HepG2 (cell line): ENCODE measurements around the gene MGAT4C.

Experiments
- CTCF ChIP-seq: sonication (generic); formaldehyde crosslinking; IDR thresholded peaks from 2 replicates; pipeline ENCODE4 v1.5.0; 2020; ENCODE audit warnings: mild to moderate bottlenecking, missing genetic modification reagents, moderate library complexity
- EED ChIP-seq: sonication (generic); formaldehyde crosslinking; IDR thresholded peaks from 2 replicates; pipeline ENCODE4 v1.5.0; 2020; ENCODE audit warnings: mild to moderate bottlenecking, missing genetic modification reagents
- JUND ChIP-seq: sonication (generic); formaldehyde crosslinking; IDR thresholded peaks from 2 replicates; pipeline ENCODE4 v1.8.0; 2022; ENCODE audit warnings: mild to moderate bottlenecking, missing genetic modification reagents
- POLR2A ChIP-seq, 2 experiments: IDR thresholded peaks; 2 replicates each; pipeline ENCODE4 v1.6.1; 2011; ENCODE audit warnings: low read depth in 2 of 2, low read length in 2 of 2, mild to moderate bottlenecking in 1 of 2, moderate library complexity in 1 of 2; ENCODE audit not compliant: insufficient read depth in 1 of 2
- POLR2AphosphoS5 ChIP-seq: IDR thresholded peaks from 2 replicates; pipeline ENCODE4 v1.6.1; 2012; ENCODE audit warnings: low read depth, low read length
- PPARG ChIP-seq: conservative IDR thresholded peaks from 2 replicates; pipeline ENCODE4 v1.6.1; 2016; ENCODE audit warnings: missing biosample characterization, missing genetic modification reagents
- SRSF9 ChIP-seq: fragments of 200-400 bp; formaldehyde crosslinking; IDR thresholded peaks from 2 replicates; pipeline ENCODE4 v1.6.1; 2018; ENCODE audit warnings: borderline replicate concordance, mild to moderate bottlenecking, low read depth, low read length; ENCODE audit not compliant: insufficient read depth, poor library complexity, severe bottlenecking
- TBL1XR1 ChIP-seq: fragments of 150-350 bp; IDR thresholded peaks from 2 replicates; pipeline ENCODE4 v1.6.1; 2014; ENCODE audit warnings: borderline replicate concordance, low read length; ENCODE audit not compliant: partially characterized antibody
- YEATS2 ChIP-seq: sonication (generic); formaldehyde crosslinking; IDR thresholded peaks from 2 replicates; pipeline ENCODE4 v1.4.0; 2020; ENCODE audit warnings: missing genetic modification reagents, borderline replicate concordance
- YY1 ChIP-seq: IDR thresholded peaks from 2 replicates; pipeline ENCODE4 v1.6.1; 2011; ENCODE audit warnings: low read length, low read depth, moderate library complexity, mild to moderate bottlenecking; ENCODE audit not compliant: insufficient read depth, insufficient replicate concordance
- ZNF382 ChIP-seq: sonication (generic); formaldehyde crosslinking; IDR thresholded peaks from 2 replicates; pipeline ENCODE4 v1.5.0; 2020; ENCODE audit warnings: missing genetic modification reagents, mild to moderate bottlenecking, borderline replicate concordance
- ZNF589 ChIP-seq: sonication (generic); formaldehyde crosslinking; conservative IDR thresholded peaks from 2 replicates; pipeline ENCODE4 v1.8.0; 2022; ENCODE audit warnings: mild to moderate bottlenecking, moderate library complexity, missing genetic modification reagents
- ZNF660 ChIP-seq: sonication (generic); formaldehyde crosslinking; IDR thresholded peaks from 2 replicates; pipeline ENCODE4 v1.5.1; 2020; ENCODE audit warnings: mild to moderate bottlenecking, low read depth, missing genetic modification reagents, borderline replicate concordance
- TF ChIP-seq, protein P1 (sequence below): sonication (generic); formaldehyde crosslinking; conservative IDR thresholded peaks from 2 replicates; pipeline ENCODE4 v1.4.0; 2020; ENCODE audit warnings: missing genetic modification reagents

DNA sequence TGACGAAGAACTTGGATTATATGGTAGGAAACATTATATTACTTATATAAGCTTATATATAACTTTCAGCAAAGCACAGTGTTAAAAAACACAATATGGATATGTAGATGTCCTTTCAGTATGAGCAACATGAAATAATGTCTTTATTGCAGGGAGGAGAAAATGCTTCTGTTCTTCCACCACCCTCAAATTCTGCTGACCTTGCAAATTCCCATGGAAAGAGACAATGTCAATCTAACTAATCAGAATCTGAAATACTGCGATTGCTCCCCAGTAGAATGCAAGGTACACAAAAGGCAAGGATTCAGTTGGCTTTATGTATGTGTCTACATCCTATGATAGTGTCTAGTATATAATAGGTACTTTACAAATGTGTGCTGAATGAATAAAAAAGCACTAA, 26.4 kb downstream of the MGAT4C start:
- TF ChIP-seq JUND = no peak
- TF ChIP-seq ZNF660 (CRISPR knock-in tag) = no peak
- no peak for TF ChIP-seq ZNF589 (CRISPR knock-in tag)
- no peak for TF ChIP-seq SRSF9
- TF ChIP-seq PPARG (CRISPR knock-in tag) = no peak
- no peak for TF ChIP-seq TBL1XR1
- TF ChIP-seq POLR2A (IDR thresholded peaks at IDR 0.05; ENCODE audit: insufficient read depth in 1 of 2, low read depth in 2 of 2, low read length in 2 of 2) = no peak
- no peak for TF ChIP-seq POLR2AphosphoS5
- no peak for TF ChIP-seq CTCF (CRISPR knock-in tag)
- no peak for TF ChIP-seq YEATS2 (CRISPR knock-in tag)
- TF ChIP-seq YY1 = no peak
- TF ChIP-seq EED (CRISPR knock-in tag) = no peak
- TF ChIP-seq ZNF382 (CRISPR knock-in tag) = no peak
- TF ChIP-seq, protein P1, sequence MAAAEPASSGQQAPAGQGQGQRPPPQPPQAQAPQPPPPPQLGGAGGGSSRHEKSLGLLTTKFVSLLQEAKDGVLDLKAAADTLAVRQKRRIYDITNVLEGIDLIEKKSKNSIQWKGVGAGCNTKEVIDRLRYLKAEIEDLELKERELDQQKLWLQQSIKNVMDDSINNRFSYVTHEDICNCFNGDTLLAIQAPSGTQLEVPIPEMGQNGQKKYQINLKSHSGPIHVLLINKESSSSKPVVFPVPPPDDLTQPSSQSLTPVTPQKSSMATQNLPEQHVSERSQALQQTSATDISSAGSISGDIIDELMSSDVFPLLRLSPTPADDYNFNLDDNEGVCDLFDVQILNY (CRISPR knock-in tag) = no peak
